GM13977 (cell line): ENCODE data around the gene HOXD1.

Source experiments
- DNase-seq: peaks from one replicate; pipeline ENCODE4 v3.0.0; 2012; ENCODE audit warnings: low spot score
- CTCF ChIP-seq: IDR thresholded peaks from 2 replicates; pipeline ENCODE4 v1.5.1; 2012; ENCODE audit warnings: mild to moderate bottlenecking, control low read depth; ENCODE audit not compliant: insufficient read depth; ENCODE audit errors: extremely low read depth, missing control alignments
- in situ Hi-C: fragments of 300-500 bp; cut with MboI; formaldehyde crosslinking; loops from one replicate; pipeline ENCODE4 v1.12.0; 2022; ENCODE audit warnings: low sequenced_read_pairs, low pct_unique_long_range_greater_than_20kb, mixed read lengths, inconsistent platforms; ENCODE audit not compliant: unreplicated experiment

Gene HOXD1

DNA sequence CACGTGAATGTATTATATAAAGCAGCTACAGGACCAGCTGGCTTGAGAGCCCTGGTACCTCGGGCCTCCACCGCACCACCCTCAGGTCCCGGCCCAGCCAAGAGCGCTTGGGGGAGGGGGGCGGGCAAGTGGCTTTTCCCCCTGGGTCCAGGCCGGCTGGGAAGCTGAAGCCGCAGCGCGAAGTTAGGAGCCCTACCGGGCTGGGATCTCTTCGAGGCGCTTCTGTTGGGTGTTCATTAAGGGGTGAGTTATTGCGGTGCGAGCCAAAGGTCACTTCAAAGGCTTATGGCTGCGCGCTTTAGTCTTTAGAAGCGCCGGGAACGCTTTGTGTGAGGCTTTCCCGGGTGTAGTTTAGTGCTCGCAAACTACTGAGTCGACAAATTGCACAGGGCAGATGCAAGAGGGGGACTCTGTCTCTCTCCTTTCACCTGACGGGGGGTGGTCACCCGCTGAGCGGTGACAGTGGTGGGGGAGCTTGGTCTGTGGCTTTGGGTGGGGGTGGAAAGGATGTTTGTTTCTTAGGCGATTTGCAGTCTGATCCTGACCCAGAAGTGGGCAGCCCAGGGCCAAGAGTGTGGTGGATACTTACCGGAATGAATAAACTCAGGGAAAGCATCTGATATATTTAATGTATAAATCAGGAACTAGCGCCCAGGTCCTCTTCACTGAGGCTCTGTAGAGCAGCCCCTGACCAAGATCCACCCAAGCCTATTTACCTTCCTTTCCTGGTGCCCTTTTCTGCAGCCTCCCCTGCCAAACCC, 25.4 kb upstream of the HOXD1 start:
- no peak for TF ChIP-seq CTCF
- DNase-seq = no peak
- in situ Hi-C loops = no loop called here

GRCh38 chr2:176163672-176164056, 24.8 kb upstream of the HOXD1 start:
- no peak for DNase-seq
- in situ Hi-C loops = no loop called here
- no peak for TF ChIP-seq CTCF

- no peak for TF ChIP-seq CTCF
- in situ Hi-C loops = no loop called here
- no peak for DNase-seq
Observed at GRCh38 chr2:176164201-176164600, 24.3 kb upstream of the HOXD1 start.

DNA sequence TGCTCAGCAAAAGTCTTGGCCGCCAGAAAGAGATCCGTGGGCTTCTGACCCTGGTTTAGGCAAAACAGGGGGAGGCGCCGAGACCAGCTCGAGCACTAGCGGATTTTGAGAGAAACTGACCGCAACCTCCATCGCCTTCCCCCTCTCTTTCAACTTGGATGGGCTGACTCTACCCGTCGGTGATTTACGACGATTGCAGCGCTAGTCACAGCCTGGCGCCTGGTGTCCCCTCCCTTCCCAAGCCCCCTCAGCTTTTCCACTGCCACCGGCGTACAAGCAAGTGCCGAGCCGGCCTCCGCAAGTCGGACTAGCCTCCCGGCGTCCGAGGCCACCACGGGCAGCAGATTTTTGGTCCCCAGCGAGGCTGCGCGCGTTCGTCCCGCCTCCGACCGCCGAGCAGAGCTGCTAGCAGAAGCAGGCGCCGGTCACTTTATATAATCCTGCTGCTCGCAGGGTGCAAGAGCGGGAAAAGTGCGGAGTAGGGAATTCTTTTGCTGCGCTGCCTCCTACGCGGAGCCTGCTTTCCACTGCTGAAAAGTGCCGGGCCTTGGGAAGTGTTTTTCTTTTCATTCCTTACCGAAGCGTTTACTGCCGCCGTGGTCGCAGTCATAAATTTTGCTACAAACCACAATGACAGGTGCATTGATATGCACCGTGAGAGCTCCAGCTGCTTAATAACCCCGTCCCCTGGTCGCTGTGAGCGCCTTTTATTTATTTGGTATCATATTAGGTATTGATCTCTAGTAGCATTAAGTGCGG, 23.7 kb upstream of the HOXD1 start:
- DNase-seq = no peak
- in situ Hi-C loops = no loop called here
- no peak for TF ChIP-seq CTCF

DNA sequence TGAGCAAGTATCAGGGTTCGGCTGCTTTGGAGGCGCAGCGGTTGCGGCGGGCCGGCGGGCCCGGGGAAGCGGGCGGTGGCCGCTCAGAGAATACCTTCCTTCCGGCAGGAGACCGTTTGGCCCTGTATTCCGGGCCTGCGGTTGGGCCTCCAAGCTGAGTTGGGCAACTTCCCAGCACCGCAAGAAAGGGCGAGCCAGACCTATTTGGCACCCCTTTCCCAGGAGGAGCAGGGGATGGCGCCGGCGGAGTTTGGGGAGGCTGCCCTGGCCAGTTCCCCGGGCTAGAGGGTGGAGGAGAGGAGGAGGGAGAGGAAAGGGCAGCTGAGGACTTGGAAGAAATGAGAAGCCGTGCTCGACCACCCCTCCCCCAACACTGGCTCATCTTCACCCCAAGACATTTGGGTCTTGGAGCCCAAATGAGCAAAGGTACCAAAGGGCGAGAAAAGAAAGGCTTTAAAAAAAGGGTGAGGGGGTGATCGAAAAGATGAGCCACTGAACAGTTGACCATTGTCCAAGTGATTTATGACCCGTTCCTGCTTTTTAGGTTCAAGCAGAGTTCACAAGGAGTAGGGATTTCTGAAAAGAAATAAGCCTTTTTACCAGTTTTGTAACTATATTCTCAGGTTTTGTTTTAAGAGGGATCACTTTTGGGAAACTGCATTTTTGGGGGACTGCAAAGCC, 23.0 kb upstream of the HOXD1 start:
- no peak for DNase-seq
- TF ChIP-seq CTCF = no peak
- in situ Hi-C loops = no loop called here

GRCh38 chr2:176166272-176166671, 22.2 kb upstream of the HOXD1 start:
- no peak for DNase-seq
- in situ Hi-C loops = no loop called here
- TF ChIP-seq CTCF = no peak
